Natural killer cell (primary cell): ENCODE data around the gene P2RY4. TPM values are rescaled to one million over a fixed set of nuclear protein-coding genes. Genes with fewer than 3 reads are reported as not detected.

ENCODE experiments used
- ATAC-seq, 3 donors: fragments of 150-1000 bp in 2 of 3; fragments of 200-7000 bp in 1 of 3; cut with Tn5 transposase; 1 replicate in 1 of 3; 2 replicates in 2 of 3; pipeline ENCODE4 v1.10.0; 2021; ENCODE audit warnings: mild to moderate bottlenecking in 2 of 3, moderate library complexity in 2 of 3
- DNase-seq, 2 donors: peaks; one replicate each; pipeline versions ENCODE4 v3.0.0 to v3.0.0-alpha.2; 2013 to 2021; ENCODE audit warnings: mixed read lengths in 1 of 2
- H3K27ac ChIP-seq: one replicate; pipeline ENCODE4 v1.5.1; 2013; ENCODE audit warnings: mild to moderate bottlenecking, low read length
- H3K27me3 ChIP-seq: one replicate; pipeline ENCODE4 v1.6.1; 2013; ENCODE audit warnings: low read length; ENCODE audit not compliant: control insufficient read depth, insufficient read depth
- H3K36me3 ChIP-seq: one replicate; pipeline ENCODE4 v1.6.1; 2013; ENCODE audit warnings: low read length; ENCODE audit not compliant: control insufficient read depth, insufficient read depth
- H3K4me1 ChIP-seq: one replicate; pipeline ENCODE4 v1.6.1; 2013; ENCODE audit warnings: low read length; ENCODE audit not compliant: control insufficient read depth, insufficient read depth
- H3K4me3 ChIP-seq: one replicate; pipeline ENCODE4 v1.5.1; 2013; ENCODE audit warnings: low read length
- H3K9me3 ChIP-seq: one replicate; pipeline ENCODE4 v1.6.1; 2013; ENCODE audit warnings: low read length; ENCODE audit not compliant: control insufficient read depth, insufficient read depth
- H3K27ac Mint-ChIP-seq, 2 donors: one replicate each; pipeline ENCODE4 v1.8.0; 2022; ENCODE audit warnings: mild to moderate bottlenecking in 2 of 2, mixed read lengths in 2 of 2, moderate library complexity in 1 of 2
- H3K27me3 Mint-ChIP-seq, 2 donors: one replicate each; pipeline ENCODE4 v1.8.0; 2022; ENCODE audit warnings: low read depth in 2 of 2, mixed read lengths in 2 of 2
- H3K36me3 Mint-ChIP-seq: one replicate; pipeline ENCODE4 v1.8.0; 2022; ENCODE audit warnings: mixed read lengths
- H3K4me1 Mint-ChIP-seq, 2 donors: one replicate each; pipeline ENCODE4 v1.8.0; 2022; ENCODE audit warnings: mixed read lengths in 2 of 2
- H3K4me3 Mint-ChIP-seq: one replicate; pipeline ENCODE4 v1.8.0; 2022; ENCODE audit warnings: mild to moderate bottlenecking, moderate library complexity, mixed read lengths
- H3K9me3 Mint-ChIP-seq, 2 donors: one replicate each; pipeline ENCODE4 v1.8.0; 2022; ENCODE audit warnings: mixed read lengths in 2 of 2
- WGBS: methylation state at CpG from one replicate; pipeline ENCODE4 v1.1.7; 2013; ENCODE audit warnings: missing lambda C conversion rate; ENCODE audit not compliant: insufficient coverage; 5-methylcytosine and 5-hydroxymethylcytosine counted together
- intact Hi-C: fragments of 100-400 bp; cut with micrococcal nuclease; formaldehyde crosslinking; loops from one replicate; pipeline ENCODE4 v1.14.2; 2022
- total RNA-seq, 4 donors: library from RNA; stranded (reverse); fragments of 120-200 nt in 1 of 4; gene quantifications; one replicate each; pipeline versions ENCODE4 v1.2.3 to v1.2.4, GENCODE V29; 2013 to 2022
- TF ChIP-seq, protein P1 (sequence below): fragments of 200-600 bp; IDR thresholded peaks from one replicate; pipeline ENCODE4 v1.8.0; 2022; ENCODE audit warnings: antibody characterized with exemption

P2RY4 gene
- total RNA-seq, 3 donors from 2014 or later (not counting 1 experiment from before 2014, with no cell fraction given) = 0.53 to 0.64 (median 0.61) TPM

DNA sequence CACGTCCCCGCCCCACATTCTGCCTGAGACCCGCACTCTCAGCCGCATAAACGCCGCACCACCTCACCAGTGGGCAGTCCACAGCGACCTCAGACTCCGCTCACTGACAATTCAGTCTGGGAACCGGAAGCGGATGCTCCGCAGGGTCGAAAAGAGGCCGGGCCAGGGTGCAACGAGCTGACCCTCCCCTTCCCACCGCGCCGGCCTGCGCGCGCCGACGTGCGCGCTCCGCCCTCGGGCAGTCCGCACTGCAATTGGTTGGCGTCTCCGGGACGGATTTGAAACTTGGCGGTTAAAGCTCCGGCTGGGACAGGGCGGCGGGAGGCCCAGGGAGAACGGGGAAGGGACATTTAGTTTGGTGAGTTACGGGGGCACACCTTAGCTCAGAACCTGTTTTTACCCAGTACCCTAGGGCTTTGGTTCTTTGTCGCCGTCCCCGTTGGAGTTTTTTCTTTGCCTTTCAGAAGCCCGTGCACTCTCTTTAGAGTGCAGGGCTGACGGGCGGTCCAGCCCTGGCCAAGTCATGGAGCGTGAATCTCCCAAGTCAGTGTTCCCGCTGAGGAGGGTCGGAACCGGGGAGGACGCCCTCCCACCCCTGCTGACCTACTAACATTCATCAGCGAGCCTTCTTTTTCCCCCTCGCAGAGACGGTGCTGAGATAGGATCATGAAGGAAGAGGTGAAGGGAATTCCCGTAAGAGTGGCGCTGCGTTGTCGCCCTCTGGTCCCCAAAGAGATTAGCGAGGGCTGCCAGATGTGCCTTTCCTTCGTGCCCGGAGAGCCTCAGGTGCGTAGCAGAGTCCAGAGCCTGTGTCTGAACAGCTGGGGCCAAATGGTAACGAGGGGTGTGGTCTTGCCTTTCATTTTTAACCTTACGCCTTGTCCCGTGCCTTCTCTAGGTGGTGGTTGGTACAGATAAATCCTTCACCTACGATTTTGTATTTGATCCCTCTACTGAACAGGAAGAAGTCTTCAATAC, 30.1 kb upstream of the P2RY4 start, which contains the start of the genes KIF4A and PDZD11:
Gene KIF4A, plus strand, starts transcription at position 312 of the 978 bp plus-strand sequence. Its CDS starts 355 bp downstream, at position 667.
Gene PDZD11, minus strand, starts transcription at position 135 of the 978 bp plus-strand sequence. CDS start 586 bp downstream, outside the sequence.
- peak; percentile 99 to 100 (median 99) for ATAC-seq
- H3K4me3 Mint-ChIP-seq = peak within 1 kb of the TSS; percentile 86
- TF ChIP-seq, protein P1, sequence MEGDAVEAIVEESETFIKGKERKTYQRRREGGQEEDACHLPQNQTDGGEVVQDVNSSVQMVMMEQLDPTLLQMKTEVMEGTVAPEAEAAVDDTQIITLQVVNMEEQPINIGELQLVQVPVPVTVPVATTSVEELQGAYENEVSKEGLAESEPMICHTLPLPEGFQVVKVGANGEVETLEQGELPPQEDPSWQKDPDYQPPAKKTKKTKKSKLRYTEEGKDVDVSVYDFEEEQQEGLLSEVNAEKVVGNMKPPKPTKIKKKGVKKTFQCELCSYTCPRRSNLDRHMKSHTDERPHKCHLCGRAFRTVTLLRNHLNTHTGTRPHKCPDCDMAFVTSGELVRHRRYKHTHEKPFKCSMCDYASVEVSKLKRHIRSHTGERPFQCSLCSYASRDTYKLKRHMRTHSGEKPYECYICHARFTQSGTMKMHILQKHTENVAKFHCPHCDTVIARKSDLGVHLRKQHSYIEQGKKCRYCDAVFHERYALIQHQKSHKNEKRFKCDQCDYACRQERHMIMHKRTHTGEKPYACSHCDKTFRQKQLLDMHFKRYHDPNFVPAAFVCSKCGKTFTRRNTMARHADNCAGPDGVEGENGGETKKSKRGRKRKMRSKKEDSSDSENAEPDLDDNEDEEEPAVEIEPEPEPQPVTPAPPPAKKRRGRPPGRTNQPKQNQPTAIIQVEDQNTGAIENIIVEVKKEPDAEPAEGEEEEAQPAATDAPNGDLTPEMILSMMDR = no peak
- no peaks in the 10 kb centered on the region for H3K36me3 Mint-ChIP-seq
- no peaks in the 10 kb centered on the region for H3K27me3 Mint-ChIP-seq
- H3K27ac ChIP-seq = peak within 1 kb of the TSS; percentile 76
- peaks cover 6% of the 10 kb centered on the region for H3K36me3 ChIP-seq
- no peaks in the 10 kb centered on the region for H3K9me3 Mint-ChIP-seq
- intact Hi-C loops = loop anchor here (2.0 kb wide), 1 partner anchor 145 kb away; no protein-coding TSS in a partner anchor
- no peaks in the 10 kb centered on the region for H3K9me3 ChIP-seq
- peaks cover 0 to 6% of the 10 kb centered on the region in 2 donors for H3K4me1 Mint-ChIP-seq
- DNase-seq = peak; percentile 73 to 84
- no peaks in the 10 kb centered on the region for H3K27me3 ChIP-seq
- under 1% methylated on average over 55 of the region's 62 CpGs for WGBS
- peaks cover 18% of the 10 kb centered on the region for H3K4me1 ChIP-seq
- H3K4me3 ChIP-seq = peak within 1 kb of the TSS; percentile 70
- peak within 1 kb of the TSS; percentile 72 to 86 for H3K27ac Mint-ChIP-seq

DNA sequence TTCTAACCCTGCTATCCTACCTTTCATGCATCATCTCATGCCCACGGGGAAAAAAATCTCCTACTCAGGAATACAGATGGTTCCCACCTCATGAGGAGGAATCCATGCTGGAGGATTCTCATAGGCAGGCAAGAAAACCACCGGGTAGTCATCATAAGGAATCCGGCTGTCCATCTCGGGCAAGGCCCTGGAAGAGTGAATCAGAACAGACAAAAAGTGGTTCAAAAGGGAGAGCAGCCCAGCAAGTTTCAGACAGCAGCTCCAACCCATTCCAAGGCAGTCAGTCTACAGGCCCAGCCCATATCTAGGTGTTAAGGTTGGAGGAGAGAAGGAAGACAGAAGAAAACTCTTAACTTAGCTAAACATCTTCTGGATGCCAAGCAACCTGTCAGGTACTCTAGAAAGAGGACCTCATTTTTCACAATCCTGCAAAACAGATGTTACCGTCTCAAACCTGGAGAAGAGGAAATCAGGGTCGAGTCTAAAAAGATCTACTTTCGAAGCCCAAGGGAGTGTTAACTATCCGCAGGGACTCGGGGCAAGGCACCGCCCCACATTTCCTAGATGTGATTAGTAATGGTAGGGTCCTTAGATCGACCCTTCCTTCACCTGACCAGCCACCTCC, 29.3 kb upstream of the P2RY4 start:
- no peaks in the 10 kb centered on the region for H3K9me3 Mint-ChIP-seq
- peak overlapping the region; percentile 86 for H3K4me3 Mint-ChIP-seq
- ATAC-seq = no peak
- H3K27ac Mint-ChIP-seq = peak overlapping the region; percentile 72 to 86
- 39% methylated on average over 10 of the region's 11 CpGs for WGBS
- H3K4me3 ChIP-seq = peak overlapping the region; percentile 70
- no peaks in the 10 kb centered on the region for H3K27me3 Mint-ChIP-seq
- peak overlapping the region; percentile 76 for H3K27ac ChIP-seq
- no peaks in the 10 kb centered on the region for H3K9me3 ChIP-seq
- intact Hi-C loops = no loop called here
- no peak for DNase-seq
- H3K4me1 Mint-ChIP-seq = peaks cover 0 to 6% of the 10 kb centered on the region in 2 donors
- peaks cover 6% of the 10 kb centered on the region for H3K36me3 ChIP-seq
- TF ChIP-seq, protein P1 = no peak
- H3K36me3 Mint-ChIP-seq = no peaks in the 10 kb centered on the region
- H3K27me3 ChIP-seq = no peaks in the 10 kb centered on the region
- peaks cover 18% of the 10 kb centered on the region for H3K4me1 ChIP-seq

DNA sequence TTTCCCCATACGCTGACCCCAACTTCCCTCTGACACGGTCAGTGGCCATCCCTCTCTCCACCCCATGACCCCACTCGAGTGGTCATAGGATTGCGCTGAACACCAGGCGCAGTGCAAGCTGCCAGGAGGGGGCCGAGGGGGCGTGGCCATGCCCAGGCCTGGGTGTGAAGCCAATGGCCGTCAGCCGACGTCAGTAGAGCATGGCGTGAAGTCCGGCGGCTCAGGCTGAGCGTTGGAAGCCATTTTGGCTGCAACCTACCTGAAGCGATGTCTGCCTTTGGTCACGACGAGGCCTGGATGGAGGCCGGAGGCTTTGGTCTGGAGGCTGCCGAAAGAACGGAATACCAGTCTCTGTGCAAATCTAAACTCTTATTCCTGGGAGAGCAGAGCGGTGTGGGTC, 21.9 kb upstream of the P2RY4 start, which contains the start of gene RAB41:
Gene RAB41, plus strand, starts transcription at position 222 of the 400 bp plus-strand sequence. Its CDS starts 46 bp downstream, at position 268.
- intact Hi-C loops = no loop called here
- no peak for DNase-seq
- no peaks in the 10 kb centered on the region for H3K4me1 Mint-ChIP-seq
- H3K4me3 ChIP-seq = no peak within 1 kb of the TSS
- no peaks in the 10 kb centered on the region for H3K9me3 Mint-ChIP-seq
- no peak within 1 kb of the TSS for H3K27ac ChIP-seq
- H3K27ac Mint-ChIP-seq = no peak within 1 kb of the TSS
- H3K36me3 Mint-ChIP-seq = no peaks in the 10 kb centered on the region
- H3K36me3 ChIP-seq = peaks cover 6% of the 10 kb centered on the region
- no peaks in the 10 kb centered on the region for H3K27me3 Mint-ChIP-seq
- H3K4me1 ChIP-seq = peaks cover 2% of the 10 kb centered on the region
- TF ChIP-seq, protein P1 = no peak
- 98% methylated on average over 21 of the region's 21 CpGs for WGBS
- no peaks in the 10 kb centered on the region for H3K9me3 ChIP-seq
- H3K27me3 ChIP-seq = no peaks in the 10 kb centered on the region
- ATAC-seq = no peak
- no peak within 1 kb of the TSS for H3K4me3 Mint-ChIP-seq
